GM21515 (cell line): Measurements from ENCODE around the gene ACSF2.
"Not testable (repeated sequence)": the region's sequence is repeated elsewhere in the genome, so short reads cannot be mapped to it uniquely, and the experiment has no call there.

Experiments used
- ATAC-seq: cut with Tn5 transposase; IDR thresholded peaks from one replicate; pipeline ENCODE4 v1.9.1; 2021; ENCODE audit not compliant: unreplicated experiment

The ACSF2 gene

GRCh38 chr17:50475775-50476544 lies 49.9 kb downstream of the ACSF2 start:
- not testable (repeated sequence) for ATAC-seq

GRCh38 chr17:50476545-50477315 lies 50.7 kb downstream of the ACSF2 start:
- ATAC-seq: no peak

GRCh38 chr17:50477976-50478375 lies 52.0 kb downstream of the ACSF2 start:
- ATAC-seq: no peak

- ATAC-seq: peak; percentile 91
Observed at GRCh38 chr17:50478391-50479381, 52.7 kb downstream of the ACSF2 start, which contains the start of gene RSAD1. Gene RSAD1 (plus strand): TSS chr17:50478860. CDS start chr17:50478885, 25 bp downstream.

- ATAC-seq: peak; percentile 31
Observed at GRCh38 chr17:50479522-50480141, 53.6 kb downstream of the ACSF2 start.

- ATAC-seq: no peak
Observed at GRCh38 chr17:50480142-50480764, 54.2 kb downstream of the ACSF2 start.

- ATAC-seq: no peak
Observed at GRCh38 chr17:50480854-50481490, 55.0 kb downstream of the ACSF2 start.

GRCh38 chr17:50481648-50482047 lies 55.6 kb downstream of the ACSF2 start:
- ATAC-seq: no peak

- ATAC-seq: no peak
Observed at GRCh38 chr17:50482110-50482509, 56.1 kb downstream of the ACSF2 start.

GRCh38 chr17:50482516-50482915 lies 56.5 kb downstream of the ACSF2 start:
- no peak for ATAC-seq

GRCh38 chr17:50483266-50483665 lies 57.2 kb downstream of the ACSF2 start:
- ATAC-seq: no peak

- ATAC-seq: no peak
Observed at GRCh38 chr17:50484386-50485155, 58.6 kb downstream of the ACSF2 start.

GRCh38 chr17:50487213-50488096 lies 61.4 kb downstream of the ACSF2 start:
- no peak for ATAC-seq

GRCh38 chr17:50488880-50489279 lies 62.9 kb downstream of the ACSF2 start:
- ATAC-seq: no peak

GRCh38 chr17:50491505-50491904 lies 65.5 kb downstream of the ACSF2 start:
- ATAC-seq: no peak

GRCh38 chr17:50492214-50492613 lies 66.2 kb downstream of the ACSF2 start:
- ATAC-seq: no peak

- ATAC-seq: no peak
Observed at GRCh38 chr17:50493744-50494143, 67.7 kb downstream of the ACSF2 start.
